Inflammatory macrophage (primary cell): ENCODE results near the gene PHF20.
"Not testable (repeated sequence)": the region's sequence is repeated elsewhere in the genome, so short reads cannot be mapped to it uniquely, and the experiment has no call there.

Source experiments
- DNase-seq, 2 donors: peaks; one replicate each; pipeline ENCODE4 v3.0.0-alpha.2; 2020 to 2022

The PHF20 gene

GRCh38 chr20:35776513-35777101 lies 4.8 kb downstream of the PHF20 start:
- no peak for DNase-seq

GRCh38 chr20:35783811-35784210 lies 12.0 kb downstream of the PHF20 start:
- DNase-seq: not testable (repeated sequence)

GRCh38 chr20:35785541-35785940 lies 13.7 kb downstream of the PHF20 start:
- DNase-seq: not testable (repeated sequence)

- no peak for DNase-seq
Observed at GRCh38 chr20:35788796-35789195, 17.0 kb downstream of the PHF20 start.

- no peak for DNase-seq
Observed at GRCh38 chr20:35791097-35791496, 19.3 kb downstream of the PHF20 start.

- DNase-seq: peak; percentile 72 to 82
Observed at GRCh38 chr20:35791821-35792220, 20.0 kb downstream of the PHF20 start.

- DNase-seq: no peak
Observed at GRCh38 chr20:35792740-35793139, 20.9 kb downstream of the PHF20 start.

GRCh38 chr20:35796571-35796970 lies 24.8 kb downstream of the PHF20 start:
- DNase-seq: peak; percentile 25 to 45

- DNase-seq: no peak
Observed at GRCh38 chr20:35801865-35802264, 30.1 kb downstream of the PHF20 start.

- DNase-seq: no peak
Observed at GRCh38 chr20:35806075-35806474, 34.3 kb downstream of the PHF20 start.

- no peak for DNase-seq
Observed at GRCh38 chr20:35807877-35808276, 36.1 kb downstream of the PHF20 start.

GRCh38 chr20:35820715-35821114 lies 48.9 kb downstream of the PHF20 start:
- no peak for DNase-seq

GRCh38 chr20:35821807-35822242 lies 50.0 kb downstream of the PHF20 start:
- DNase-seq: no peak

GRCh38 chr20:35823147-35823546 lies 51.3 kb downstream of the PHF20 start:
- no peak for DNase-seq

GRCh38 chr20:35823937-35824336 lies 52.1 kb downstream of the PHF20 start:
- no peak for DNase-seq

GRCh38 chr20:35826397-35826998 lies 54.7 kb downstream of the PHF20 start:
- no peak for DNase-seq

- no peak for DNase-seq
Observed at GRCh38 chr20:35828434-35828833, 56.6 kb downstream of the PHF20 start.

- DNase-seq: no peak
Observed at GRCh38 chr20:35828916-35829315, 57.1 kb downstream of the PHF20 start.

- no peak for DNase-seq
Observed at GRCh38 chr20:35830264-35830663, 58.4 kb downstream of the PHF20 start.

- no peak for DNase-seq
Observed at GRCh38 chr20:35831029-35831428, 59.2 kb downstream of the PHF20 start.

- DNase-seq: no peak
Observed at GRCh38 chr20:35831971-35832370, 60.2 kb downstream of the PHF20 start.

- DNase-seq: no peak
Observed at GRCh38 chr20:35833241-35833640, 61.4 kb downstream of the PHF20 start.

- DNase-seq: no peak
Observed at GRCh38 chr20:35837577-35838195, 65.9 kb downstream of the PHF20 start.

GRCh38 chr20:35838205-35838604 lies 66.4 kb downstream of the PHF20 start:
- DNase-seq: no peak
